Measurements from ENCODE around the gene ALDH3B1.

- TF ChIP-seq CTCF (IDR thresholded peaks at IDR 0.05) (no peak), POLR2A (IDR thresholded peaks at IDR 0.05) (no peak)
Measured at GRCh38 chr11:68031144-68031464, 21.0 kb downstream of the ALDH3B1 start.

Data from body of pancreas (tissue), 4 donors.